Left ventricle myocardium inferior (tissue), 1 donor: ENCODE data around the gene THSD7B. TPM values are rescaled to one million over a fixed set of nuclear protein-coding genes. Genes with fewer than 3 reads are reported as not detected.
A peak's percentile ranks its signal among the peaks of the same experiment; 100 is the strongest.

Source experiments
- DNase-seq: peaks from one replicate; pipeline ENCODE4 v3.0.0-alpha.2; 2020
- H3K27ac ChIP-seq: fragments of 200-600 bp; replicated peaks from 2 replicates; pipeline ENCODE4 v1.8.0; 2021
- H3K27me3 ChIP-seq: fragments of 200-600 bp; 2 replicates; pipeline ENCODE4 v1.8.0; 2021; ENCODE audit warnings: low read depth
- H3K36me3 ChIP-seq: fragments of 200-600 bp; 2 replicates; pipeline ENCODE4 v1.8.0; 2021
- H3K4me1 ChIP-seq: fragments of 200-600 bp; 2 replicates; pipeline ENCODE4 v1.8.0; 2021
- H3K4me3 ChIP-seq: fragments of 200-600 bp; 2 replicates; pipeline ENCODE4 v1.8.0; 2021; ENCODE audit warnings: mild to moderate bottlenecking, moderate library complexity
- H3K9me3 ChIP-seq: fragments of 200-600 bp; replicated peaks from 2 replicates; pipeline ENCODE4 v1.8.0; 2021
- intact Hi-C: fragments of 100-400 bp; cut with micrococcal nuclease; formaldehyde crosslinking; loops from one replicate; pipeline ENCODE4 v1.11.0; 2022
- total RNA-seq: library from RNA; stranded (reverse); fragmentation: NEBNext Ultra II Directional; extraction: Animal tissue kit (Norgen Biotek cat#: 25700); gene quantifications from one replicate; pipeline ENCODE4 v1.2.1, GENCODE V29; 2021
- TF ChIP-seq, protein P1 (sequence below): fragments of 200-600 bp; IDR thresholded peaks from 2 replicates; pipeline ENCODE4 v1.8.0; 2021; ENCODE audit warnings: antibody characterized with exemption, mild to moderate bottlenecking, borderline replicate concordance
- donor health status: DM: no; HTN: yes; CAD: no; lungs with severe emphysema.

Gene THSD7B
- total RNA-seq, 1 donor from 2014 or later, result 0.22 TPM

DNA sequence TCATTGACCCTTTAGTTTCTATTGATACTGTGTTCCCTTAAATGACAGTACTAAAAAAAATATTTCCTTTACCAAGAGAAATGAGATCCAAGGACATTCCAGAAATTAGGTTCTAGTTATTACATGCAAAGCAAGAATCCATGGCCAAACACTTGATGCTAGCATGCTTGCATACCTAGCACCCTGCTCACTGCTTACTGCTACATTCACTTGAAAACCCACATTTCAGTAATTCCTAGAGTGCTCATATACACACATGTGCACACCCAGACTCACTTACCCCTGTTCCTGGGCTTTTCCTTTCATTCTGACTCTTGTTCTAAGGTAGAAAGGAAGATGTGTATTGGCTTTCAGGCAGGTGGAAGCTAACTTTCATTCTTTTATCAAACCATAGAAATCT is 395.9 kb downstream of the THSD7B start:
- Histone ChIP-seq H3K9me3 (no peaks in the 10 kb centered on the region), H3K4me1 (no peaks in the 10 kb centered on the region), H3K4me3 (no peak overlapping the region), H3K27ac (no peak overlapping the region), H3K27me3 (no peaks in the 10 kb centered on the region), H3K36me3 (no peaks in the 10 kb centered on the region)
- TF ChIP-seq, protein P1, sequence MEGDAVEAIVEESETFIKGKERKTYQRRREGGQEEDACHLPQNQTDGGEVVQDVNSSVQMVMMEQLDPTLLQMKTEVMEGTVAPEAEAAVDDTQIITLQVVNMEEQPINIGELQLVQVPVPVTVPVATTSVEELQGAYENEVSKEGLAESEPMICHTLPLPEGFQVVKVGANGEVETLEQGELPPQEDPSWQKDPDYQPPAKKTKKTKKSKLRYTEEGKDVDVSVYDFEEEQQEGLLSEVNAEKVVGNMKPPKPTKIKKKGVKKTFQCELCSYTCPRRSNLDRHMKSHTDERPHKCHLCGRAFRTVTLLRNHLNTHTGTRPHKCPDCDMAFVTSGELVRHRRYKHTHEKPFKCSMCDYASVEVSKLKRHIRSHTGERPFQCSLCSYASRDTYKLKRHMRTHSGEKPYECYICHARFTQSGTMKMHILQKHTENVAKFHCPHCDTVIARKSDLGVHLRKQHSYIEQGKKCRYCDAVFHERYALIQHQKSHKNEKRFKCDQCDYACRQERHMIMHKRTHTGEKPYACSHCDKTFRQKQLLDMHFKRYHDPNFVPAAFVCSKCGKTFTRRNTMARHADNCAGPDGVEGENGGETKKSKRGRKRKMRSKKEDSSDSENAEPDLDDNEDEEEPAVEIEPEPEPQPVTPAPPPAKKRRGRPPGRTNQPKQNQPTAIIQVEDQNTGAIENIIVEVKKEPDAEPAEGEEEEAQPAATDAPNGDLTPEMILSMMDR, result no peak
- DNase-seq, result no peak
- intact Hi-C loops, result no loop called here

DNA sequence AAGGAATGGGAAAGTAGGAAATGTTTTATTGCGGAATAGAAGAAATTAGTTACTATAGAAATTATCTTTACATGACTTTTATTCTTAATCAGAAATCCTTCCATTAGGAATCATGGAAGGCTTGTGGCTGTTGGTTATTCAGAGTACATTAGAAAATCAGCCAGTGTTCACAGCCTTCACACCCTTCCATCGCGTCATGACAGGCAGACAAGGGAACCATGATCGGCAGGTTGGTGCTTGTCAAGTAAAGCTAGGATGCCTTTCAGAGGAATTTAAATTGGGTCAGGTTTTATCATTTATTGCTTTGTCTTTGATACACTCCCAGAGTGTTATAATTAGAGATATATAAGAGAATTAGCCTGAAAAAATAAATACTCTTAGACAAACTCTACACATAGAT is 400.6 kb downstream of the THSD7B start:
- H3K27me3 ChIP-seq, result no peaks in the 10 kb centered on the region
- intact Hi-C loops, result no loop called here
- no peak overlapping the region for H3K4me3 ChIP-seq
- no peaks in the 10 kb centered on the region for H3K4me1 ChIP-seq
- TF ChIP-seq, protein P1, result no peak
- DNase-seq, result no peak
- no peak overlapping the region for H3K27ac ChIP-seq
- H3K36me3 ChIP-seq, result no peaks in the 10 kb centered on the region
- H3K9me3 ChIP-seq, result no peaks in the 10 kb centered on the region

DNA sequence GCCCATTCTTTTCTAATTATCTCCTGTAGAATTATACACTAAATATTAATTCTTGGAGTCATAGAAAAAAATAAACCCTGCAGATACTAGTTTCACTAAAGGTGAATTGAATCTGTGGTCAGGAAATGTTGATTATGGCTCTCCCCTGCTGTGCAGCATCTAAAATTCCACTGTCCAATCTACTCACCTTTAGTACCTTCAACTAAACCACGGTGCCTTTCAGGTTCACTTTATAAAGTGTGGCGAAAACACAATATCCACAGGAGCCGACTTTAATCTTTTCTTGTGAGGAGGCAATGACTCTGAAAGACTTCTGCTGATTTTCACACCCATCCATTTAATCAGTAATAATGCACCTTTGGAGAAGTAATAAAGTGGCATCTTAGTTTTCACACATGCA is 402.3 kb downstream of the THSD7B start:
- intact Hi-C loops, result no loop called here

DNA sequence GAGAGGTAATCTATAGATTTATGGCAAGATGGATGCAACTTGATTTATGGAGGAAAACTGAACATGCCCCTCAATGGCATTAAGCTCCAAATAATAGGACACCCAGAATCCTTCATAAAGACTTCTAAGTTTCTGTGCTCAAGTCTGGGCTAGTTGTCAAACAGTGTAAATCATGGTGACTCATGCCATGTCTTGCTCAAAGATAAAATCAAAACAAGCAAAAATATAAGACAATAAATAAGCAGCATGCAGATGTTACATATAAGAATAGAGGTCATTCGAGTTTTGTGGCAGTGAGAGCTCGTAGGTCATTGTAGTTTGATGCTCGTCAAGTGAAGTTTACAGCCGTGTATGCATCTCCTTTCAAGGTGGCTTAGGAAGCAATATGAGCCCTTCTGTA is 403.2 kb downstream of the THSD7B start:
- H3K4me3 ChIP-seq, result no peak overlapping the region
- intact Hi-C loops, result no loop called here
- H3K36me3 ChIP-seq, result no peaks in the 10 kb centered on the region
- TF ChIP-seq, protein P1, result no peak
- no peaks in the 10 kb centered on the region for H3K27me3 ChIP-seq
- H3K4me1 ChIP-seq, result no peaks in the 10 kb centered on the region
- H3K9me3 ChIP-seq, result no peaks in the 10 kb centered on the region
- H3K27ac ChIP-seq, result no peak overlapping the region
- DNase-seq, result no peak

More for the DNA sequence above, 402.3 kb downstream of the THSD7B start:
- TF ChIP-seq, protein P1, result no peak
- Histone ChIP-seq H3K9me3 (no peaks in the 10 kb centered on the region), H3K27me3 (no peaks in the 10 kb centered on the region), H3K4me3 (no peak overlapping the region), H3K27ac (no peak overlapping the region), H3K36me3 (no peaks in the 10 kb centered on the region), H3K4me1 (no peaks in the 10 kb centered on the region)
- no peak for DNase-seq

DNA sequence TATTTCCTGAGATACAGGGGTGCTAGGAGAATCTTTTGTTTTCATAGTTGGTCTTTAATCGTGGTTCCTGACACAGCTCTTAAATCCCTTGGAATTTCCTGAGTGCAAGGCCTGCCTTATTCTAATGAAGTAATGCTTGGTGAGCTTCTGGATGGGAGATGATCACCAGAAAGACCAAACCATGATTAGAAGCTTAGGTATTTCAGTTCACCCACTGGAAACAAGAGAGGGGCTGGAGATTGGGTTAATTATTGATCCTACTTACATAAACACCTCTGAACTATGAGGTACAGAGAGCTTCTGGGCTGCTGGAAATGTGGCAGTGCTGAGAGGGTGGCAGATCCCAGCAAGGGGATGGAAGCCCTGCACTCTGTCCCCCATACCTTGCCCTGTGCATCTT is 406.8 kb downstream of the THSD7B start:
- intact Hi-C loops, result no loop called here
- Histone ChIP-seq H3K4me3 (no peak overlapping the region), H3K27ac (no peak overlapping the region), H3K9me3 (no peaks in the 10 kb centered on the region), H3K27me3 (no peaks in the 10 kb centered on the region), H3K36me3 (no peaks in the 10 kb centered on the region), H3K4me1 (no peaks in the 10 kb centered on the region)
- TF ChIP-seq, protein P1, result no peak
- no peak for DNase-seq

DNA sequence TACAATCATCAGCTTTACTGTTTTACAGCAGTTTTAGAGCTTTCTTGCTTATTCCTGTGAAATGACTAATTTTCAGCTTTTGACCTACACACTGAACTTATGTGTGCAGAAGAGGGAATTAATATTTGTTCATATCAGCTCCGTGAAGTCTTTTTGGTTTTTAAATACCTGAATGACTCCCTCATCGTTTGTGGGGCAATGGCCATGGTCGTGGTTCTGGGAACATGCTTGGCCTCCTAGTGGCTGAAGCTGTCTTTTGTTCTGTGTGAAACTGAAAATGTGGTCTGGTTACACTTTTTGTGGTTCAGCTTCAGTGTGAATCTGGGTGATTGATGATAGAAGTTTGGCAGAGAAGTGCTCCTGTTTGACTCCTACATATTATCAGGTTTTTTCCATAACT is 408.1 kb downstream of the THSD7B start:
- Histone ChIP-seq H3K27ac (no peak overlapping the region), H3K4me1 (no peaks in the 10 kb centered on the region), H3K36me3 (no peaks in the 10 kb centered on the region), H3K9me3 (no peaks in the 10 kb centered on the region), H3K27me3 (no peaks in the 10 kb centered on the region), H3K4me3 (no peak overlapping the region)
- intact Hi-C loops, result no loop called here
- DNase-seq, result no peak
- TF ChIP-seq, protein P1, result peak; percentile 49
